Cardiac muscle cell (in vitro differentiated cells and primary cell): ENCODE measurements around the gene SLC7A6. TPM values are rescaled to one million over a fixed set of nuclear protein-coding genes. Genes with fewer than 3 reads are reported as not detected.

Source experiments
- DNase-seq, 2 donors: peaks; one replicate each; pipeline versions ENCODE4 v3.0.0 to v3.0.0-alpha.2; 2010 to 2017; ENCODE audit warnings: low read depth in 1 of 2, low spot score in 1 of 2
- H3K27ac ChIP-seq: fragments of 200-600 bp; sonication (generic); 2 replicates; pipeline ENCODE4 v1.5.1; 2016
- H3K27me3 ChIP-seq: fragments of 200-600 bp; sonication (generic); 2 replicates; pipeline ENCODE4 v1.6.0; 2016; ENCODE audit warnings: control low read depth
- H3K36me3 ChIP-seq: fragments of 200-600 bp; sonication (generic); 2 replicates; pipeline ENCODE4 v1.5.1; 2016; ENCODE audit warnings: control low read depth
- H3K4me1 ChIP-seq: fragments of 200-600 bp; sonication (generic); 2 replicates; pipeline ENCODE4 v1.8.1; 2017; ENCODE audit warnings: low read depth, mild to moderate bottlenecking, mixed run types
- H3K4me3 ChIP-seq: fragments of 200-600 bp; sonication (generic); 2 replicates; pipeline ENCODE4 v1.5.1; 2016; ENCODE audit warnings: mild to moderate bottlenecking
- H3K9me3 ChIP-seq: fragments of 200-600 bp; sonication (generic); 2 replicates; pipeline ENCODE4 v1.5.1; 2017; ENCODE audit warnings: low read depth, mild to moderate bottlenecking, control low read depth
- CTCF ChIP-seq: IDR thresholded peaks from 2 replicates; pipeline ENCODE4 v1.5.1; 2012; ENCODE audit warnings: low read depth, mild to moderate bottlenecking, low read length
- polyA plus RNA-seq: library from polyadenylated mRNA; unstranded; fragments of >200 nt; fragmentation: Nextera tagmentation; extraction: Ambion mirVana; gene quantifications from 2 replicates; pipeline ENCODE4 v1.2.1, GENCODE V29; 2016
- total RNA-seq: library from RNA; depleted of rRNA; stranded (reverse); fragments of >200 nt; gene quantifications from 2 replicates; pipeline ENCODE4 v1.2.3, GENCODE V29; 2016

Gene SLC7A6
- total and polyA plus RNA-seq, 2 experiments from 2014 or later, result 14.3 to 17.1 TPM

- no peaks in the 10 kb centered on the region for H3K27me3 ChIP-seq
- no peak overlapping the region for H3K27ac ChIP-seq
- H3K4me3 ChIP-seq, result no peak overlapping the region
- DNase-seq, result no peak
- TF ChIP-seq CTCF, result no peak
- no peaks in the 10 kb centered on the region for H3K36me3 ChIP-seq
- no peaks in the 10 kb centered on the region for H3K4me1 ChIP-seq
- H3K9me3 ChIP-seq, result no peaks in the 10 kb centered on the region
These were observed 44.5 kb upstream of the SLC7A6 start for GRCh38 chr16:68219725-68220351.

DNA sequence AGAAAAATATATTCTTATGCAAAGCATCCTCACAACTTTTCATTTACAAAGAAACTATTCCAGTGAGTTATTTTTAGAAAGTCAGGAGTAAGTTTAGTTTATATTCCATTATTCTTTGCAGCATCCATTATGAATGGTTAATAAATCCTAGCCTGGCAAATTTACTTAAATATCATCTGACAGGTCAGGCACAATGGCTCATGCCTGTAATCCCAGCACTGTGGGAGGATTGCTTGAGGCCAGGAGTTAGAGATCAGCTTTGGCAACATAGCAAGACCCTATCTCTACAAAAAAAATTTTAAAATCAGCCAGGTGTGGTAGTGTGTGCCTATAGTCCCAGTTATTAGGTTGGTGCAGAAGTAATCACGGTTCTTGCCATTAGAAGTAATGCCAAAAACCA, 41.3 kb upstream of the SLC7A6 start:
- Histone ChIP-seq H3K27ac (no peak overlapping the region), H3K36me3 (no peaks in the 10 kb centered on the region), H3K4me3 (no peak overlapping the region), H3K27me3 (no peaks in the 10 kb centered on the region), H3K9me3 (no peaks in the 10 kb centered on the region), H3K4me1 (peaks cover 11% of the 10 kb centered on the region)
- DNase-seq, result no peak
- TF ChIP-seq CTCF, result no peak

DNA sequence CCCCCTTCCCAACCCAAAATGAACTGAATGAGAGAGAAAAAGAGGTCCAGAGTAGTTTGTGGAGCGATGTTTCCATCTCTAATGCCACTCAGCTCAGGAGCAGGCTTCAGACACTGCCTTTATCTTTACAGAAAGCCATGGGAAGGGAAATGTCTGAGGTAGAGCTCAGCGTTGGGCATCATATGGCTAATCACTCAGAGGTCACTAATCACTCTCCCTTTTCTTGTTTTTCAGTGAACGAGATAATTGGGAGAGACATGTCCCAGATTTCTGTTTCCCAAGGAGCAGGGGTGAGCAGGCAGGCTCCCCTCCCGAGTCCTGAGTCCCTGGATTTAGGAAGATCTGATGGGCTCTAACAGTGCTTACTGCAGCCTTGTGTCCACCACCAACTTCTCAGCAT, 38.2 kb upstream of the SLC7A6 start:
- Histone ChIP-seq H3K27ac (no peak overlapping the region), H3K36me3 (no peaks in the 10 kb centered on the region), H3K9me3 (no peaks in the 10 kb centered on the region), H3K4me1 (peaks cover 11% of the 10 kb centered on the region), H3K4me3 (no peak overlapping the region), H3K27me3 (no peaks in the 10 kb centered on the region)
- TF ChIP-seq CTCF, result no peak
- DNase-seq, result no peak

DNA sequence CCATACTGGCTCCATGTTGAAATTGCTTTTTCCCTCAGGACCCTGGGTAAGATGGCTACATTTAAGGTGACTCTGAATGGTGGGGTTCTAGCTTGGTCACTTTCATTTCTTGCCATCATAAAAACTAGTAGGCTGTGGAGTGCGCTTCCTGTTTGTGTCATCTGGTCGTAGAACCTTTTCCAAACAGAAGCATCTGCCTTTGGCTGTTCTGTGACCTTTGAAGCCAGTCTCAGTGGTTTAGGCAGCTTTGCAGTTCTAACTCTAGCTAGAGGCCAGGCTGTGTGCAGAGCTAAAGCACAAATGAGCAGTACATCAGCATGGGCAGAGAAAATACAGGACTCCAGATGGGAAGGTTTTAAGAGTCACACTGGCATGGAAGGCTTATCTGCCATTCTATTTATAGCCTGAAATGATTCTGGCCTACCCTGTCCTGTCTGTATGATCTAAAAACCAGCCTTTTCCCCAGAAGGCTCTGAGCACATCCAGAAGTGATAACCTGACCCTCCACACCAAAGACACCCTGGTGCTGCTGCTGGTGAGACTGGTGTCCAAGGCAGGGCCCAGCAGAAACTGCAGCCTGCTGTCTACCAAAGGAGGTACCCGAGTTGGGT, 37.0 kb upstream of the SLC7A6 start:
- Histone ChIP-seq H3K27ac (peak overlapping the region; percentile 19), H3K36me3 (no peaks in the 10 kb centered on the region), H3K4me1 (peaks cover 11% of the 10 kb centered on the region), H3K4me3 (no peak overlapping the region), H3K9me3 (no peaks in the 10 kb centered on the region), H3K27me3 (no peaks in the 10 kb centered on the region)
- DNase-seq, result no peak
- TF ChIP-seq CTCF, result no peak

DNA sequence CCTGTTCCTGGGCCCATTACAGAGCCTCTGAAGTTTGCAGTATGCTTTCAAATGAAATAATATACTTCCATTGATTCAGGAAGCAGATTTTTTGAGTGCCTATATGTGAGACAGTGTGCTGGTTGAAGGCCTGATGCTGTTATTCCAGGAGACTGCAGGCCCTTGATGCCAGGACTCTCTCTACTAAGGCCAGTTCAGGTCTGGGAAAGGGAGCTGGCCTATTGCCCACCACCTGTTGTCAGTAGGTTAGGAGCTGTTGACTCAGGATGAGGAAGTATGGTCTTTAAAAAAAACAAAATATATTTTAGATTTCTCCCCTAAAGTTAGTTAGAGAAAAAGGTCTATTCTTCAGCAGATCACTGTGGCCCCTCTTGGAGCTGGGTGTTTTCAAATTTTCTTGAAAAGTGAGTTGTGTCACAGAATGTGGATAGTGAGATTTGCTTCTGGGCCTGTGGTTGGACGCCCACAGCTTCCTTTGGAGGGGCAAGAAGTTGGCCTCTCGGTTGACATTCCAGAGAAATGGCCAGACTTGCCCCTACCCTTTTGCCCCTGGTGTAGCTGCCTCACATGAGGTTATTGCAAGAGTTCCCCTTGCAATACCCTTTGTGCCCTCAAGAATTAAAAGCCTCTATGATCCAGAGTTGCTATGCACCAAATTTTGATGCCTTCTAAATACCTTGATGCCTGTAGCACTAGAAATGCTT, 36.3 kb upstream of the SLC7A6 start:
- Histone ChIP-seq H3K4me1 (peaks cover 11% of the 10 kb centered on the region), H3K27ac (peak overlapping the region; percentile 19), H3K27me3 (no peaks in the 10 kb centered on the region), H3K4me3 (no peak overlapping the region), H3K9me3 (no peaks in the 10 kb centered on the region), H3K36me3 (no peaks in the 10 kb centered on the region)
- DNase-seq, result no peak
- no peak for TF ChIP-seq CTCF
